GM18951 (cell line): ENCODE results near the gene LINC00305.

Experiments
- POLR2A ChIP-seq: IDR thresholded peaks from 4 replicates; pipeline ENCODE4 v1.6.1; 2011; ENCODE audit warnings: mild to moderate bottlenecking; ENCODE audit not compliant: insufficient read length, insufficient read depth; ENCODE audit errors: extremely low read depth
- in situ Hi-C: fragments of 300-500 bp; cut with MboI; formaldehyde crosslinking; loops from one replicate; pipeline ENCODE4 v1.12.0; 2022; ENCODE audit warnings: low sequenced_read_pairs, mixed read lengths, inconsistent platforms; ENCODE audit not compliant: unreplicated experiment

LINC00305 gene

DNA sequence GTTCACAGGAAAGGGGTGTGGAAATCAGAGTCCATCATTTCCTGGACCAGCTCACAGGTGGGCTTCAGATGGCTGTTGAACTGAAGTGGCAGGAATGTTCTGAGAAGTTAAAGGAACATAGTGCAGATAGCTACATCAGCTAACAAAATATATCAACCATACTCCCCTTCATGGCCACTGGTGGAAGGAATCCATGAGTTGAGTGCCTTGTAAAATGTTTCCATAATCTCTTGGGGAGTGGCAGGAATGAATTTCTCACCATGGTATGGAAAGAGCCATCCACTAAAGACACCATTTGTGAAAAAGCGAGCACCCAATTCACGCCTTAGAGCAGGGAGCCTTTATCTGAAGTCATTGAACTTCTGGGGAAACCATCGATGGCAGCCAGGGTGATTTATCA lies at the start of gene LINC00305:
Gene LINC00305, minus strand, starts transcription at position 101 of the 400 bp plus-strand sequence.
- in situ Hi-C loops, result no loop called here

DNA sequence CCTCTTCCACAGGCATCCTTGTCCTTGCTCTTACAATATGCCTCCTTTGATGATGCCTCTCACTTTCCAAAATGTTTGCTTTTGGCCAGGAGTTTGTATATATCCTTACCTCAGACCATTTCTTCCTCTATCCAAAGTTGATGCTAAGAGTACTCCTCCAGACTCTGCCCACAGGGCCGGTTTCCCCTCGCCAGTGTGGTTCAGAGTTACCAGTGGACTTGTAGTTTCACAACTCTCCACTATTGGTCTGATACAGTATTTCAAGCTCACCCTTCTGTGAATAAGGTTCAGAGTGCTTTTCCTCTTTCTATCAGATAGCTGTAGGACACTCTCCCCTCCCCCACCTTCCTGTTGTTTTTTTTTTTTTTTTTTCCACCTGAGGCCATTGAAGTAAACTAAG lies 42.2 kb upstream of the LINC00305 start:
- TF ChIP-seq POLR2A, result no peak
- in situ Hi-C loops, result no loop called here

More for the DNA sequence above, at the start of gene LINC00305:
- no peak for TF ChIP-seq POLR2A

DNA sequence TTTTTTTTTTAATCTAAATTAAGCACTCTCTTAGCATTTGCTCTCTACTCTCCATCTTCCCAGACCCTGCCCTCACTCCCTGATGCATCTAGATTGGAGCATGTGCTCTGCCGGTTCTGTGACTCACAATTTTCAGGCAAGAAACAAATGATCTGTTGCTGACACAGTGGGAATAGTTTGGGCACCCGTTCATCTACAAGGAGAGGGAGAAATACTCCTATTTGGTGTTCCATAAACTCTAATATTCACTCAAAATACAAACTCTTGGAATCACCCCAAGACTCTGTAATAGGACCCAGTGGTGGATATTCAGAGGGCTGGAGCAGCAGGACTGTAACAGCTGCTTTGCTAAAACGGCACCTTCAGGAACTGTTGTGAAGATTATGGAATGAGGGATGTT lies 37.1 kb upstream of the LINC00305 start:
- in situ Hi-C loops, result no loop called here
- no peak for TF ChIP-seq POLR2A

DNA sequence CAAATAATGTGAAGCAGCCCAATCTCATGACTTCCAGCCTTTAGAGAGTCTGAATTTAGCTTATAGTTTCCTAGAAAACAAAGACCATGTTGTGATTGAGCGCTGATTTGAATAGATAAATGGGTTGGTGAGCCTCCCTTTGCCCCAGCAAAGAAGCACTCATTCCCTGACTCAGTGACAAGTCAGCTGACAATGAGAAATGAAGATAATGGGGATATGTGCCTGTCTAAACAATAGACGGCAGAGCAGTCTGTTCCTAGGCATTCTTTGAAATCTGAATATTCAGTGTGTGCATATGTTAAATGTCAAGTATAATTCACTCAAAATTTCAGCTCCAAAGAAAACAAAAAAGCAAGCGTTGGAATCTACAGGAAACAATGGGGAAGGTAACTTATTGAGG lies 34.8 kb upstream of the LINC00305 start:
- in situ Hi-C loops, result no loop called here
- no peak for TF ChIP-seq POLR2A

DNA sequence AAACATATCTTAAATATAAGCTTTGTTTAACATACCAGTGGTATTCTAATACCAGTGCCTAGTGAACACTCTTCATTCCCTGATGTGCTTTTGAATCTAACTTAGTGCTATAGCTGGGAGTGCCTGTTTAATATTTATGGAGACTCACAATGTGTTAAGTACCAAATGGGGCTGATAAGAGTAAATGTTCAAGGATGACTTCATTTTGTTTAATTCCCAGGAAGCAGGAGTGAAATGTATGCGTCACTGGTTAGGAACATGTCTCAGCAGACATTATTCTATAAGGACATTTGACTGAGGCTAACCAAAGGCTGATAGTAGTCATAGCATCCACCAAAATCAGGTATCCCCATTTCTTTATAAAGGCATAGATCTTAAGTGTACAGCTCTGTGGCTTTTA lies 31.7 kb upstream of the LINC00305 start:
- in situ Hi-C loops, result no loop called here
- TF ChIP-seq POLR2A, result no peak

DNA sequence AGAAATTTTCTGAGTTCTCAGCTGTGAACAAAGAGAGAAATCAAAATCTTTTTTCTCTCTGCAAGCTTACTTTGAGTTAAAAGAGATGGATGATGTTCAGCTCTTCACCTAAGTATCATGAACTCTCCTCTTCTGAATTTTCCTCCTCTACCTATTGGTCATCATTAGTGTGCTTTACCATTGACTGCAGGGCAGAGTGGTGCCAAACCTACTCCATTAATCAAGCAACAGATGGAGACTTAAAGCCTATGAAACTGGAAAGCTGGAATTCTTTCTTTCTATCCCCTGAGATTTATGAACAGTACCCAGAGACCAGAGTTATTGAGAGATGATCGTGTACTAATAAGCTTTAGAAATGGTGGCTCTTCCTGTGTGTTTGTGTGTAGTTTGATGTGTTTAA lies 31.3 kb upstream of the LINC00305 start:
- TF ChIP-seq POLR2A, result no peak
- in situ Hi-C loops, result no loop called here

DNA sequence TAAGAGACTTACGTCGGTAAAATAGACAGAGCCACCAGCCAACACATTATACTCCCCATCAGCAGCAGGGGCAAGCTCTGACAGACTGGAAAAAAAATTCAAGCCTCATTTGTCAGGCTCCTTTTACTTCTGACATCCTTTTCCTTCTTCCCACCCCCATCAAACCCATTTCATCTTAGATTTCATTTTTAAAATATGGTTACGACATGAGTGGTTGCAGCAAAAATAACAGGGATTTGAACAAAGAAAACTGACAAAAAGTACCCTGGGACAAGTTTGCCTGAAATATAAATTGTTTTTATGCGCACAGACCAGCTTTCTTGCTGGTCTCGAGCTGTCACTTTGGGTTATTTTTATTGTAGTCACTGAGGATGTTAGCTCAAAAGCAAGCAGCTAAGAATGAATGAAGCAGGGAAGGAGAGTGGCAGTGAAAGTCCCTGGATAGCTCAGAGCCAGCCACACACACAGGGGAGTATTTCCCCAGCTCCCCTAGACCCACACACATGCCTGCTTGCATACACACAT lies 30.7 kb upstream of the LINC00305 start:
- TF ChIP-seq POLR2A, result no peak
- in situ Hi-C loops, result no loop called here

DNA sequence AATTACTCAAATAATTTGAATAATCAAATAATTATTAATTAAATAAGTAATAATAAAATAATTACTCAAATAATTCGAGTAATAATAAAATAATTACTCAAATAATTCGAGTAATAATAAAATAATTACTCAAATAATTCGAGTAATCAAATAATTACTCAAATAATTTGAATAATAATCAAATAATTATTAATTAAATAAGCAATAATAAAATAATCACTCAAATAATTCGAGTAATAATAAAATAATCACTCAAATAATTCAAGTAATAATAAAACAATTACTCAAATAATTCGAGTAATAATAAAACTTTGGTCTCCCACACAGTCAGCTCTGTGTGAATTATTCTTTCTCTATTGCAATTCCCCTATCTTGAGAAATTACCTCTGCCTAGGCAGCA lies 30.0 kb upstream of the LINC00305 start:
- TF ChIP-seq POLR2A, result no peak
- in situ Hi-C loops, result no loop called here

DNA sequence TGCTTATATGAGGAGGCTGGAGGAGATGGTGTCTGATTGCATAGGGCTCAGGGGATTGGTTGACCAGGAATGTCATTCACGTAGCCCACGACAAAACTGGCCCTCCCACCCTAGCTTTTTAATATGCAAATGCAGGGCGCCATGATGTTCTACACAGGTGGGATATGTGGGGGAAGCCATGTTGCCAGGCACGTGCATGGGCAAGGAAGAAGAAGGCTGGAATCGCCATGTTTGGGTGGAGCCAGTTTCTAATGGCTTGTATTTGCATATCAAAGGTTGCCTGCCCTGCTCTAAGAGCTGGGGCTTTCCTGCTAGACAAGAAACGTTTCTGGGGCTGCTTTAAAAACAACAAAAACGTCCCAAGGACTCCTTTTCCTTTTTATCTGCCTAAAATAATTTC lies 26.5 kb upstream of the LINC00305 start:
- TF ChIP-seq POLR2A, result no peak

DNA sequence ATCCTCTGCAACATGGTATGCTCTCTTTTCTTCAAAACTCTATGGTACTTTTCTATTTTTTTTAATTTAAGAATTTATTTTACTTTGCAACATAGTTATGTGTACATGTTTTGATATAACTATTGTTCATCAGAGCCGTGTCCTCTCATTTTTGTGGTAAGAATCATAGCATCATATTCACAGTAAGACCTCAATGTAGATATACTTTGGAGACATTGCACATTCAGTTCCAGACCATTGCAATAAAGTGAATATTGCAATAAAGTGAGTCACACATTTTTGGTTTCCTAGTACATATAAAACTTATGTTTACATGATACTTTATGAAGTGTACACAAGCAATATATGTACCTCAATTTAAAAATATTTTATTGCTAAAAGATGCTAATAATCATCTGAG lies 22.7 kb upstream of the LINC00305 start:
- in situ Hi-C loops, result no loop called here

More for the DNA sequence above, 26.5 kb upstream of the LINC00305 start:
- in situ Hi-C loops, result no loop called here

DNA sequence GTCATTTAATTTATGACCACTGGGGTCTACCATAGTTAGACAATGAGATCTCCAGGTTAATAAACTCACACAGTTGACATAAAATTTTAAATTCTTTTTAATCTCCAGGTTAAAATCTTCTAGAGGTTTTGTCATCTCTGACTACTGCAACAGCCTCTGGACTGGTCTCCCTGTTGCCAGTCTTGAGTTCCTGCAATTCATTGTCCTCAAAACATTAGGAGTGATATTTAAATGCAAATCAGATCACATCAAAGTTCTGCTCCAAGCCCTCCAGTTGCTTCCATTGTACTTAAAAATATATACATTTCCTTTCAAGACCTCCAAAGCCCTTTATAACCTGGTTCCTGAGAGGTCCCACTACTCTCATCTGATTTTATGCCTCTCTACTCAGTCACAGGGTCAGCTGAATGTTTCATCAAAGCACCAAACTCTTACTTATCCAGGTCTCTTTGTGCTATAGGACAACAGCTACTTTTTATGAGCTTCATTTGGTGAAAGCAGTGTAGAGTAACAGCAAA lies 18.6 kb upstream of the LINC00305 start:
- in situ Hi-C loops, result no loop called here
- TF ChIP-seq POLR2A, result no peak

More for the DNA sequence above, 22.7 kb upstream of the LINC00305 start:
- TF ChIP-seq POLR2A, result no peak

DNA sequence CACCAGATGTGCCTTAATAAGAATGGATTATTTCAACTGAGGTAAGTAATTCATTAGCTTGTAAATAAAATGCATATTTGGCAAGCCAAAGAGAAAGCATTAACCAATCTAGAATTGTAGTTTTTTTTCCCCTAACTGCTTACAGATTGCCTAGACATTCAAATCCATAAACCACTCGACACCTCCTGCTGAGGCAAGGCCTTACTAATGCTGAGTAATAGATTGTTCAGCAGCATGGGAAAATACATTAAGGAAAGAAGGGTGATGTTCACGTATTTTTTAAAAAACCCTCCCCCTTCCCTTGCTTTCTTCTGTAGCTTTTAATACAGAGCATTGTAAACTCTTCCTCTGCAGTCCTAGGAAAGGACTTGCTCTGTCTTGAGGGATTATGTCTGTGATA lies 17.0 kb upstream of the LINC00305 start:
- in situ Hi-C loops, result no loop called here
- no peak for TF ChIP-seq POLR2A

DNA sequence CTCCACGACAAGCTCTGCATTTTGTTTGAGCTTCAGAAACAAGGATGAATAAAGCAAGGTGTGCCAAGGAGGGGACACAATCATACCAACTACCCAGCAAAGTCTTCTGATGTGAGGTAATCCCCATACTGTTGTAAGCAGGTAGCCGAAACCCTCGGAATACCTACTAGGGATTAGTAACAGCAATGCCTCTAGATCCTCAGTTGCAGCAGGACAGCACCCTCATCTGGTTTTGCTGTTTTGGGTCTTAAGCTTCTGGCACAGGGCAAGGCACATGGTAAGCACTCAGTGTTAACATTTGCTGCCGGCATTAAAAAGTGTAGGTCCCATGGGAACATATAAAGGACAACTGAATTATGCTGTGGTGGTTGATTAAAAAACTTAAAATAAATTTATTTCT lies 16.0 kb upstream of the LINC00305 start:
- TF ChIP-seq POLR2A, result no peak
- in situ Hi-C loops, result no loop called here

DNA sequence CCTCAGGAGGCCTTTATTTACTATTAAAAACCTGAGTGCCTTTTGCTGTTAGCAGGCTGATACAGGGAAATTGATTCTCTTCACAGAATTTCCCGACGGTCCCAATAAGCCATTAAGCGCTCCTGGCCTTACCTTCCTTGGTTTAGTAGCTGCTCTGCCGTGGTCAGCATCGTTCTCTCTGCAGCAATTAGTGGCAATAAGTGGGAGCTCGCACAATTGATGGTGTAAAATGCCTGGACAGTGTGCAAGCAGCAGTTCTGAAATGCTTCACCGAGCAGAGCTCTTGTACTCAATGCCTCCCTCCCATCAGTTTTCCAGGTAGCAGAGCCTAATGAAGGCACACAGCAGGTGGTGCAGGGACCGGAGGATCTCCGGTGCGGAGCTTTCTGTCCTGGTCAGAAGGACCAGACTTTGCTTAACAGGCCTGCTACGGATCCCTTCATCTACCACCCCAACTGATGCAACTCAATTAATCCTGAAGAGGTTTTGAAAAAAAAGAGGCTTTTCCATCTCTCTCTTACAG lies 1.1 kb upstream of the LINC00305 start:
- in situ Hi-C loops, result no loop called here
- no peak for TF ChIP-seq POLR2A
